Breast epithelium (tissue), 4 donors: ENCODE measurements around the gene ANKS1B. TPM values are rescaled to one million over a fixed set of nuclear protein-coding genes. Genes with fewer than 3 reads are reported as not detected.

ENCODE experiments used
- DNase-seq, 2 donors: peaks; one replicate each; pipeline ENCODE4 v3.0.0-alpha.2; 2019; ENCODE audit warnings: low spot score in 2 of 2
- H3K27ac ChIP-seq, 2 donors: fragments of 200-600 bp; sonication (generic) in 1 of 2; one replicate each; pipeline ENCODE4 v1.5.1; 2016 to 2019; ENCODE audit warnings: mild to moderate bottlenecking in 1 of 2
- H3K27me3 ChIP-seq, 2 donors: fragments of 200-600 bp; sonication (generic) in 1 of 2; one replicate each; pipeline versions ENCODE4 v1.5.1 to v1.6.0; 2017 to 2019; ENCODE audit warnings: control low read depth in 1 of 2, mild to moderate bottlenecking in 1 of 2
- H3K36me3 ChIP-seq: fragments of 200-600 bp; one replicate; pipeline ENCODE4 v1.5.1; 2019
- H3K4me1 ChIP-seq, 2 donors: fragments of 200-600 bp; sonication (generic); one replicate each; pipeline ENCODE4 v1.5.1; 2016 to 2019; ENCODE audit warnings: control low read depth in 1 of 2
- H3K4me3 ChIP-seq, 3 donors: fragments of 200-600 bp; sonication (generic); 1 replicate in 2 of 3; 2 replicates in 1 of 3; pipeline ENCODE4 v1.5.1; 2016 to 2019; ENCODE audit warnings: mild to moderate bottlenecking in 3 of 3, moderate library complexity in 2 of 3
- H3K9me3 ChIP-seq, 2 donors: fragments of 200-600 bp; sonication (generic) in 1 of 2; one replicate each; pipeline ENCODE4 v1.5.1; 2016 to 2019; ENCODE audit warnings: control low read depth in 1 of 2
- POLR2A ChIP-seq: fragments of 450-650 bp; IDR thresholded peaks from one replicate; pipeline ENCODE4 v1.6.1; 2016; ENCODE audit warnings: antibody characterized with exemption, mild to moderate bottlenecking, moderate library complexity
- POLR2AphosphoS5 ChIP-seq, 3 donors: sonication (generic); formaldehyde crosslinking; IDR thresholded peaks; one replicate each; pipeline ENCODE4 v1.6.1; 2017; ENCODE audit warnings: antibody characterized with exemption in 3 of 3
- intact Hi-C: fragments of 100-400 bp; cut with DNase I; formaldehyde crosslinking; loops from one replicate; pipeline ENCODE4 v1.15.1; 2023; ENCODE audit warnings: low total_unique reads
- total RNA-seq, 3 donors: library from RNA; depleted of rRNA; stranded (reverse); fragments of >200 nt; gene quantifications; one replicate each; pipeline ENCODE4 v1.1.0, GENCODE V29; 2016
- TF ChIP-seq, protein P1 (sequence below), 3 donors: fragments of 450-650 bp; IDR thresholded peaks; one replicate each; pipeline ENCODE4 v1.5.1; 2016 to 2017; ENCODE audit warnings: antibody characterized with exemption in 3 of 3, mild to moderate bottlenecking in 3 of 3, moderate library complexity in 3 of 3

ANKS1B gene
- total RNA-seq, 3 donors from 2014 or later: 16.6 to 115 (median 32.4) TPM

DNA sequence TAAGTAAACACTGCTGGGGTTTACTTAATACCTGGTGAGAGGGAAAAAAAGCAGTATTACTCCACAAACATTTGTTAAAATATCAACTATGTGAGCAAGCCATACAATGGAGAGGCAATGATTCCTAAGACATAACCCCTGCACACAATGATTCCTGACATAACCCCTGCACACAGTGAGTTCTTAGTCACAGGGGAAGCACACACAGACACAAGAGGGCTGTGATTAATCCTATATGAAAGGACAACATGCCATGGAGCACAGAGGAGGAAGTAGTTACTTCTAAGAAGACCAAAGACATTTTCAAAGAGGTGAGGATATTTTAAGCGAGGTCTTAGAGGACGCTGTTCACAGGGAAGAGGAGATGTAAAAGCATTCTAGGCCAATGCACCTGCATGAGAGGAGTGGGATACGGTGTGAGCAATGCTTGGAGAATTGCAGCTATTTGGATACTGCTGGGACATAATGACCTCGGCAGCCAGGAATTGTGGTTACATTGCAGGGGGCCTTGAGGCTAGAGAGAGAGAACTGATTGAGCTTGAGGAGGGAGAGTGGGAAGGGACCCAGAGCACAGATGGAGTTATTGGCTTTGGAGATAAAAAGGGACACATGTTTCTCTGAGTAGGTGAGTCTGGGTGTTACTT is 1127.7 kb downstream of the ANKS1B start:
- Histone ChIP-seq H3K9me3 (no peaks in the 10 kb centered on the region), H3K4me1 (no peaks in the 10 kb centered on the region), H3K27ac (no peak overlapping the region), H3K36me3 (no peaks in the 10 kb centered on the region), H3K27me3 (no peaks in the 10 kb centered on the region), H3K4me3 (no peak overlapping the region)
- intact Hi-C loops: no loop called here
- TF ChIP-seq, protein P1, sequence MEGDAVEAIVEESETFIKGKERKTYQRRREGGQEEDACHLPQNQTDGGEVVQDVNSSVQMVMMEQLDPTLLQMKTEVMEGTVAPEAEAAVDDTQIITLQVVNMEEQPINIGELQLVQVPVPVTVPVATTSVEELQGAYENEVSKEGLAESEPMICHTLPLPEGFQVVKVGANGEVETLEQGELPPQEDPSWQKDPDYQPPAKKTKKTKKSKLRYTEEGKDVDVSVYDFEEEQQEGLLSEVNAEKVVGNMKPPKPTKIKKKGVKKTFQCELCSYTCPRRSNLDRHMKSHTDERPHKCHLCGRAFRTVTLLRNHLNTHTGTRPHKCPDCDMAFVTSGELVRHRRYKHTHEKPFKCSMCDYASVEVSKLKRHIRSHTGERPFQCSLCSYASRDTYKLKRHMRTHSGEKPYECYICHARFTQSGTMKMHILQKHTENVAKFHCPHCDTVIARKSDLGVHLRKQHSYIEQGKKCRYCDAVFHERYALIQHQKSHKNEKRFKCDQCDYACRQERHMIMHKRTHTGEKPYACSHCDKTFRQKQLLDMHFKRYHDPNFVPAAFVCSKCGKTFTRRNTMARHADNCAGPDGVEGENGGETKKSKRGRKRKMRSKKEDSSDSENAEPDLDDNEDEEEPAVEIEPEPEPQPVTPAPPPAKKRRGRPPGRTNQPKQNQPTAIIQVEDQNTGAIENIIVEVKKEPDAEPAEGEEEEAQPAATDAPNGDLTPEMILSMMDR (IDR thresholded peaks at IDR 0.05): no peak
- TF ChIP-seq POLR2AphosphoS5 (IDR thresholded peaks at IDR 0.05): no peak
- no peak for TF ChIP-seq POLR2A
- DNase-seq: no peak

GRCh38 chr12:98852181-98852580 is 1132.6 kb downstream of the ANKS1B start:
- intact Hi-C loops: no loop called here
- DNase-seq: no peak
- H3K4me3 ChIP-seq: no peak overlapping the region
- no peaks in the 10 kb centered on the region for H3K36me3 ChIP-seq
- TF ChIP-seq POLR2A: no peak
- TF ChIP-seq, protein P1 (IDR thresholded peaks at IDR 0.05): no peak
- no peak for TF ChIP-seq POLR2AphosphoS5 (IDR thresholded peaks at IDR 0.05)
- no peak overlapping the region for H3K27ac ChIP-seq
- H3K4me1 ChIP-seq: no peaks in the 10 kb centered on the region
- no peaks in the 10 kb centered on the region for H3K9me3 ChIP-seq
- no peaks in the 10 kb centered on the region for H3K27me3 ChIP-seq

DNA sequence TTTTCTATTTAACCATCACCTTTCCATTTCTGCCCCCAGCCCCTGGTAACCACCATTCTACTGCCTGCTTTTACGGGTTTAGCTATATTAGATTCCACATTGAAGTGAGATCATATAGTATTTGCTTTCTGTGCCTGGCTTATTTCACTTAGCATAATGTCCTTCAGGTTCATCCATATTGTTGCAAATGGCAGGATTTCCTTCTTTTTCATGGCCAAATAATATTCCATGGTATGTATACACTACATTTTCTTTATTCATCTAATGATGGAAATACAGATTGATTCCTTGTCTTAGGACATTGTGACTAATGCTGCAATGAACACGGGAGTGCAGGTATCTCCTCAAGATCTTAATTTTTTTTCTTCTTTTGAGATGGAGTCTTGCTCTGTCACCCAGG is 1137.5 kb downstream of the ANKS1B start:
- Histone ChIP-seq H3K9me3 (no peaks in the 10 kb centered on the region), H3K4me1 (no peaks in the 10 kb centered on the region), H3K27ac (no peak overlapping the region), H3K27me3 (no peaks in the 10 kb centered on the region), H3K4me3 (no peak overlapping the region), H3K36me3 (no peaks in the 10 kb centered on the region)
- intact Hi-C loops: no loop called here
- TF ChIP-seq POLR2A (no peak), POLR2AphosphoS5 (IDR thresholded peaks at IDR 0.05) (no peak)
- TF ChIP-seq, protein P1 (IDR thresholded peaks at IDR 0.05): no peak
- DNase-seq: no peak

DNA sequence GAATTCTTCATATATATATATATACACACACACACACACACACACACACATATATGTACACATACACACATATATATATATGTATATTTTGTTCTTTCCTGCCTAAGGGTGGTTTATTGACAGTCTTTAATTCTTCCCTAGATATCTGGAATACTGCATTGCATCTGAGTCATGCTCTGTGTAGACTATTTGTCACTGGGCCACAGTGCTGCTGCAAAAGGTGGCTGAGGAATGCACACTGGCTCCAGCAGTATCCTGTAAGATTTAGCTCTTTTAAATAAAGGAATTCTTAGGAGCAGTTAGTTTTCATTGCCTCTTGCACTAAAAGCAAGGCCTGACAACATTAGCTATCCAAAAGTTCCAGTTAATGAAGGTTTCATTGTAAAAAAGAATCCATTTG is 1138.8 kb downstream of the ANKS1B start:
- intact Hi-C loops: no loop called here
- DNase-seq: no peak
- Histone ChIP-seq H3K4me3 (no peak overlapping the region), H3K27me3 (no peaks in the 10 kb centered on the region), H3K27ac (no peak overlapping the region), H3K9me3 (no peaks in the 10 kb centered on the region), H3K36me3 (no peaks in the 10 kb centered on the region), H3K4me1 (no peaks in the 10 kb centered on the region)
- no peak for TF ChIP-seq POLR2AphosphoS5 (IDR thresholded peaks at IDR 0.05)
- TF ChIP-seq, protein P1 (IDR thresholded peaks at IDR 0.05): no peak
- TF ChIP-seq POLR2A: no peak

DNA sequence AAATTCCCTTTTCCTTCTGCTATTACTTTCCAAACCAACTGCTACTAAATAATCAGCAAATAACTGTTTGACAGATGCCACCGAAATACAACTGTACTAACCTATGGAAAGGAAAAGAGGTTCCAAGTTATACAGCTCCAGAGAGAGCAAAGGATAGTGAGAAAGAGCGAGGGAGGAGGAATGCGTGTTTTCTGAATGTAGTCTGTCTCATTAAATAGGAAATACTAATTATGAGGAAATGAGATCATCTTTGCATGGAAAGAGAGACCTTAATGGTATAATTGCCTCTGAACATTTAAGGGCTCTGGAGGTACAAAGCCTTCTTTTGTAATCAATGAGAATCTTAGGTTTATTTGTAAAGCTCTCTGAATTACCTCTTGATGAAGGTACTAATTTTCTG is 1144.4 kb downstream of the ANKS1B start:
- DNase-seq: no peak
- Histone ChIP-seq H3K27ac (no peak overlapping the region), H3K4me3 (no peak overlapping the region), H3K27me3 (no peaks in the 10 kb centered on the region), H3K9me3 (no peaks in the 10 kb centered on the region), H3K4me1 (no peaks in the 10 kb centered on the region), H3K36me3 (no peaks in the 10 kb centered on the region)
- TF ChIP-seq POLR2AphosphoS5 (IDR thresholded peaks at IDR 0.05) (no peak), POLR2A (no peak)
- TF ChIP-seq, protein P1 (IDR thresholded peaks at IDR 0.05): no peak
- intact Hi-C loops: no loop called here
